GM12872 (cell line): ENCODE results near the gene SLC7A6OS.

ENCODE experiments used
- TF ChIP-seq, protein P1 (sequence below): IDR thresholded peaks from 3 replicates; pipeline ENCODE4 v1.5.1; 2011; ENCODE audit warnings: low read depth, mild to moderate bottlenecking, low read length, moderate library complexity; ENCODE audit not compliant: insufficient read depth

SLC7A6OS gene

DNA sequence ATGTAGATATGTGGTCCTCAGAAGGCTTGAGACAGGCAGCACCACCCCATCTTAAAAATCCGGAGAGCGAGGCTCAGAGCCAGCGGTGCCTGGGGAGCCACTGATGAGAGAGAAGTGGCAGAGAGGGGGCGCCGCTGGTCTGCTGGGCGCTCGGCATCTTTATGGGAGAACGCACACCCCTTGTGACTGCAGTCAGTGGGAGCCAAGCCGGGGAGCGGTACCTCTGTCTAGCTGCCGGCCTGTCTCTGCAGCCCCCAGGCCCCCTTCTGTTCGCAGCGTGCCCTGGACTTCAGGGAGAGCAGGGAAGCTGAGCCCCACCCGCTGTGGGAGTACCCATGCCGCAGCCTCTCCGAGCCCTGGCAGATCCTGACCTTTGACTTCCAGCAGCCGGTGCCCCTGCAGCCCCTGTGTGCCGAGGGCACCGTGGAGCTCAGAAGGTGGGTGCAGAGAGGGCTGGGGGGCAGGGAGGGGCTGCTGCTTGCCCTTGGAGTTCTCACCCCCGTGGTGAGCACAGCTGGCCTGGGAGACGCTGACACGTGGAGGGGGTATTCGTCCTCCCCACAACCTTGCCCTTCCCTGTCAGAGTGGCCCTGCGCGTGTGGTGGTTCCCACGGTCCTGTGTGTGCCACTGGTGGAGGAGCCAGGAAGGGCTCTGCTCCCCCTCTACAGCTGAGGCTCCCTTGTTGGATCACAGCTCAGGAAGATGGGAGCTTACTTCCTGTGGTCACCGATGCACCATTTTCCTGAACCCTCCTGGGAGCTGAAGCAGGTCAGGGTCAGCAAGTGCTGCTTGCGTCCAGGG, 44.9 kb upstream of the SLC7A6OS start:
- TF ChIP-seq, protein P1, sequence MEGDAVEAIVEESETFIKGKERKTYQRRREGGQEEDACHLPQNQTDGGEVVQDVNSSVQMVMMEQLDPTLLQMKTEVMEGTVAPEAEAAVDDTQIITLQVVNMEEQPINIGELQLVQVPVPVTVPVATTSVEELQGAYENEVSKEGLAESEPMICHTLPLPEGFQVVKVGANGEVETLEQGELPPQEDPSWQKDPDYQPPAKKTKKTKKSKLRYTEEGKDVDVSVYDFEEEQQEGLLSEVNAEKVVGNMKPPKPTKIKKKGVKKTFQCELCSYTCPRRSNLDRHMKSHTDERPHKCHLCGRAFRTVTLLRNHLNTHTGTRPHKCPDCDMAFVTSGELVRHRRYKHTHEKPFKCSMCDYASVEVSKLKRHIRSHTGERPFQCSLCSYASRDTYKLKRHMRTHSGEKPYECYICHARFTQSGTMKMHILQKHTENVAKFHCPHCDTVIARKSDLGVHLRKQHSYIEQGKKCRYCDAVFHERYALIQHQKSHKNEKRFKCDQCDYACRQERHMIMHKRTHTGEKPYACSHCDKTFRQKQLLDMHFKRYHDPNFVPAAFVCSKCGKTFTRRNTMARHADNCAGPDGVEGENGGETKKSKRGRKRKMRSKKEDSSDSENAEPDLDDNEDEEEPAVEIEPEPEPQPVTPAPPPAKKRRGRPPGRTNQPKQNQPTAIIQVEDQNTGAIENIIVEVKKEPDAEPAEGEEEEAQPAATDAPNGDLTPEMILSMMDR, result 0 out of 3 replicates have a peak, but pooled peaks have one; percentile 14

DNA sequence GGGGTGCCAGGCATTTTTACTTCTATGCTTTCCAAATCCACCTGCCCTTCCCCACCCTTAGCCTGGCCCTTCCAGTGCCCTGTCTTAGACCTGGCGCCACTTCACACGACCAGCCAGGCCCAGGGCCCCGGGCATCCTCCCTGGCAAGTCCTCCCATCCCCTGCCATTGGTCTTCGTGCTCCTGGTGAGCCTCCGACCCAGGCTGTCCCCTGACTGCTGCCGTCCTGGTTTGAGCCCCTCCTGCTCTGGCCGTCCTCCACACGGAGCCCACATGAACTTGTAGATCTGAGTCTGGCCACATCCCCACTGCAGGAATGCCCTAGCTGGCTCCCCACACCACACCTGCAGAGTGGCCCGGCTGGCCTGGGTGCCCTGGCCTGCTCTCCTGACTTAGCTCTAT, 44.1 kb upstream of the SLC7A6OS start:
- TF ChIP-seq, protein P1, result no peak

DNA sequence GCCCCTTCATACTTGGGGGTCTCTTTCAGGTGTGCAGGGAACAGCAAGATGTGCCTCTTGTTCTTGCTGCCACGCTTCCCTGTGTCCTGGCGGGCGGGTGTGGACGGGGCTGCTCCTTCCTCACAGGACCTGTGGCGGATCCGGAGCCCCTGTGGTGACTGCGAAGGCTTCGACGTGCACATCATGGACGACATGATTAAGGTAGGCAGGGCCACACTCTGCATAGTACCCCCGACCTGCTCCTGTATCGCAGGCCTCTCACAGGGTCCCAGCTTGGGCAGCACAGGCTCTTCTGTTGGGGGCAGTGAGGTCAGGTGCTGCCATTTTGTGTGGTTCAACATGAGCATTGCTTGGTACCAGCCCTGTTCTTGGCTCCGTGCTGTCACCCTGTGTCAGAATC, 42.6 kb upstream of the SLC7A6OS start:
- TF ChIP-seq, protein P1, result no peak

DNA sequence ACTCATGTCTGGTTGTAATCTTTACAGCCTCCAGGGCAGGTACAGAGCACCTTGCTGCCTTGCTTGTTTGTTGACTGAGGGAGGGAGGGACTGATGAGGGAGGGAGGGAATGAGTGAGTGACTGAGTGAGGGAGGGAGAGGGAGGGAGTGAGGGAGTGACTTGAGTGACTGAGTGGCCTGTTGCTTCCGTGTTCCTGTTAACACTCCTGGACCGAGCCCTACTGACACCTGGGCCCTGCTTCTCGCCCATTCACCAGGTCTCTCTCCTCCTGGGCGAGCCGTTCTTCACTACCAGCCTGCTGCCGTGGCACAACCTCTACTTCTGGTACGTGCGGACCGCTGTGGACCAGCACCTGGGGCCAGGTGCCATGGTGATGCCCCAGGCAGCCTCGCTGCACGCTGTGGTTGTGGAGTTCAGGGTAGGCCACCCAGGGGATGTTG, 41.3 kb upstream of the SLC7A6OS start:
- TF ChIP-seq, protein P1, result no peak

DNA sequence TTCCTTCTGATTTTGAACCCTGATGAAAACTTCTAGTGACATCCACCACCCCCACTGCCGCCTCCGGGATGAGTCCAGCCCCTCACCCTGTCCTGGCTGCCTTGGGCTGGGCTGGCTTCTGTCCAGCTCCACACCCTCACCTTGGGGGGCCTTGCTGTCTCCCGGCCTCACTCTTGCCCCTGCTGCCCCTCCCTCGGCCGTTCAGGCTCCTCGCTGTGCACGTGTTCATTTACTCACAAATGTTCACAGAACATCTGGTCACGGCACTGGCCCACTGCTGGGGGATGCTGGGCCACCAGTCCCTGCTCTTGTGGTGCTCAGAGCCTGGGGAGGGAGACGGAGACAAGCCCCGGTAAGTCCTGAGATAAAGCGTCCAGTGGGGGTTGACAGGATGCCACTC, 40.7 kb upstream of the SLC7A6OS start:
- TF ChIP-seq, protein P1, result no peak

DNA sequence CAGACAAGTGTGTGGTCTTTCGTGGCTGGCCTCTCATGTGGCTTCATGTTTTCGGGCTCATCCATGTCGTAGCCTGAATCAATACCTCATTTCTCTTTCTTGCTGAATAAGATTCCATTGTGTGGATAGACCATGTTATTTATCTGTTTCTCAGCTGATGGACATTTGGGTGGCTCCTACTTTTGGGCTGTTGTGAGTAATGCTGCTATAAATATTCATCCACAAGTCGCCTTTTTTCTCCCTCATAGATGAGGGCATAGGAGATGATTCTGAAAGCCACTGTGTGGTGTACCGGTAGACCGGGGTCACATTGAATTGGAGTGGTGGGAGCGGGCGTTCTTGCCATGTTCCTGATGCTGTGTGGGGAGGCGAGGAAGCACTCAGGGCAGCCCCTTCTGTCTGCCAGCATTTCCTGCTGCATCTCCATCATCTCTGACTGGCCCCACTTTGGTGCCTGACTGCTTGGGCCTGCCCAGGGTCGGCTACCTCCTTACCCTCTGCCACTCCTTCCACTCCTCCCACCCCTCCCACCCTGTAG, 40.1 kb upstream of the SLC7A6OS start:
- TF ChIP-seq, protein P1, result no peak

DNA sequence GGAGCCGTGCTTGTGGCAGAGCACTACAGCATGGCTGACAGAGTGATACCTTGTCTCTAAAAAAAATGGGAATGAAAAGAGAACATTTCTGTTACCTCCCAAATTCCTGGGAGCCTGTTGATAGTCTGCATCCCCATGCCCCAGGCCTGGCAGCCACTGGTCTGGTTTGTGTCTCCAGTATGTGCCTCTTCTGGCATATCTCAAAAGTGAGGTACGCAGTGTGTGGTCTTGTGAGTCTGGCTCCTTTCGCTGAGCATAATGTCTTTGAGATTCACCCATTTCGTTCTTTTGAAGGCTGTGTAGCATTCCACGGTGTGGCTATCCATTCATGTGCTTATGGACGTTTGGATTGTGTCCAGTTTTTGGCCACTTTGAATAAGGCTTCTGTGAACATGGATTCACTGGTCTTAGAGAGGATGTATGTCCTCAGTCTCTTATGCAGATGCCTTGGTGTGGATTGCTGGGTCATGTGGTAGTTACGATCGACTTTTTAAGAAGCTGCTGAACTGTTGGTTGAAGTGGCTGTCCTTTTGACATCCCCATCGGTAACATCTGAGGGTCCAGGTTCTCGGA, 39.2 kb upstream of the SLC7A6OS start:
- TF ChIP-seq, protein P1, result no peak
